HL-60 (cell line): Measurements from ENCODE around the gene CRIP1.

Experiments
- CTCF ChIP-seq: IDR thresholded peaks from one replicate; pipeline ENCODE4 v1.5.1; 2011; ENCODE audit warnings: low read length, control low read depth, inconsistent platforms; ENCODE audit not compliant: insufficient read depth
- GABPA ChIP-seq: IDR thresholded peaks from 2 replicates; pipeline ENCODE4 v1.6.1; 2012; ENCODE audit warnings: low read depth
- POLR2AphosphoS5 ChIP-seq: IDR thresholded peaks from 2 replicates; pipeline ENCODE4 v1.6.1; 2012; ENCODE audit warnings: low read depth
- REST ChIP-seq: IDR thresholded peaks from 2 replicates; pipeline ENCODE4 v1.6.1; 2012; ENCODE audit warnings: low read depth; ENCODE audit not compliant: insufficient replicate concordance

GRCh38 chr14:105466531-105467248, 20.0 kb upstream of the CRIP1 start:
- TF ChIP-seq CTCF (no peak), POLR2AphosphoS5 (no peak), REST (no peak), GABPA (no peak)
